ENCODE data around the gene GABPB1. TPM values are rescaled to one million over a fixed set of nuclear protein-coding genes. Genes with fewer than 3 reads are reported as not detected.
"Not testable (repeated sequence)": the region's sequence is repeated elsewhere in the genome, so short reads cannot be mapped to it uniquely, and the experiment has no call there.

GABPB1 gene
- 53.8 TPM for total RNA-seq

DNA sequence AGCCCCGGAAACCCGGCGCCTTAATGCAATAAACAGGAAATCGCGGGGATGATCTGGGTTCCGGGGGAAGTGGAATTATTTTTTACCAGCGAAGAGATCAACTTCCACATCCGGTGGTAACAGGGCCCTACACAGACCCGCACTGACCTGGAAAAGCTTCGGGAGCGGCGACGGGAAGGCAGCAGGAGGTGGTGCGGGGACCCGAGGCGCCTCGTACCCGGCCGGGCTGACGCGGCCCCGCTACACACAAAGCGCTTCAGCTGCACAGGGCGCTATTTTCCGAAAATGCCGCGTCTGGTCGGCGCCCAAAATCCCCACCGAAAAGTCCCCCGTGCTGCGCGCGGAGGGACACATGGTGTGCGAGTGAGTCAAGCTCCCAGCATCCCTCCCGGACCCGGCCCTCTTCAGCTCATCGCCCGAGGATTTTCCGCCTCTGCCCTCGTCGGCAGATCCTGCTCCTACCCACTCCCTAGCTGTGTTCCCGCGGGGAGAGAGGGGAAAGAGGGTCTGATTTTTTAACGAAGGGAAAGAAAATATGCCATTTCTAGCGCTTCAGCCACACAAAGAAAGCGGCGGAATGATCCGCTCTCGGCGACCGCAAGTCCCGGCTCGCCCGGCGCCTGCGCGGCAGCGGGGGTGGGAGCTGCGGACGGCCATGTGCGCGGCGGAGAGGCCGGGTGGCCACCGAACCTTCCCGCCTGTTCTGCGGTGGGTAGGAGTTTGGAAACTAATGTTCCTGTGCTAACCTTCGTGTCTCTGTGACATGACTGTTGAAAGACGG lies at the start of gene GABPB1:
TSS of gene GABPB1 (minus strand) at position 361 of the 781 bp plus-strand sequence. CDS start 45,400 bp downstream, outside the sequence.
- FAIRE-seq (no peak), DNase-seq (ENCODE audit: low spot score in 2 of 2) (peak; percentile 80 to 85)

- DNase-seq (ENCODE audit: low spot score in 2 of 2); FAIRE-seq: not testable (repeated sequence)
Observed at GRCh38 chr15:50391561-50391960, 36.6 kb upstream of the GABPB1 start.

DNA sequence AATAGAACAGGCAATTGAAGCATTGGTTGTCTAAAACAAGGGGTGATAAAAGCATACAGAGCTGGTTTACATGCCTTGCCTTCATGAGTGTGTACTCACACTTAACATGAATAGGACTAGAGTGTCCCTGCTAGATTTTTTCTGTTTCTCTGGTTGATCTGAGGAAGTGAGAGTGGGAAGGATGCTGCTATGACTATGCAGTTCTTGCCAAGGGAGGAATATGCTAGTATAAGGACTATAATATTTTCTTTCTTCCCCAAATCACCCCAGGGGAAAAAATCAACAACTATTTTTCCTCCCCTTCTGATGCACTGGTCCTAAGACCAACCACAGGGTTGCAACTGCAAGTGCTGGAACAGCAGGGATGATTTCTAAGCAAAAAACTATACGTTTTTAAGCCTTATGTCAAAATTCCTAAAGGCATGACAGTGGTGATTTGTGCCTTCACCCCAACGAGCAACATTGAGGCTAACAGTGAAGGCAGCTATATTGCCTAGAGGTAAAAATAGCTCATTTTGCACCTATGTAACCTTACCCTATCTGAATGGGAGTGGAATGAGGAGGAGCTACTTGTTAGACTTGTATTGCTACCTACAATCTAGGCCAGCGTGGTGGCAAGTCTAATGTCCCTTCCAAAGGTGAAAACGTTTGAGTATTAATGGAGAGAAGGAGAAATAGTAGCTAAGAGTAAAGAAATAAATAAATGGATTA lies 35.7 kb upstream of the GABPB1 start:
- no peak for DNase-seq (ENCODE audit: low spot score in 2 of 2)
- no peak for FAIRE-seq

- not testable (repeated sequence) for DNase-seq (ENCODE audit: low spot score in 2 of 2); FAIRE-seq
Observed at GRCh38 chr15:50382408-50382807, 27.4 kb upstream of the GABPB1 start.

DNA sequence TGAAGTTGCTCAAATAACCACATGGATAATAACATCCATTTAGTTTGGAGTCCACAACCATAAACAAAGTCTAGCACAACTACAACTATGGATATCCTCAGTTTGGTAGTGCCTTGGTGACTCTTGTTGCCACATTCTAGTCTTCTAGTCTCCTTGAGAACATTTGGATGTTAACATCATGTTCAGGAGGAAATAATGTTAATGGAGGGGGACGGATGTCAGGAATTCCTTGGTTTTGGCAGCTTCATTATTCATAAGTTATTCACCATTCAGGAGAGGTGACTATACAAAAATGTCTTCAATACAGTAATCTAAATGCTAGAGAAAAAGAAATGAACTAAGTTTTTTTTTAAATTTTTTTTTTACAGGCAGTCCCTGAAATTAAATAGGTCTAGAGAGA lies 26.4 kb upstream of the GABPB1 start:
- DNase-seq (ENCODE audit: low spot score in 2 of 2), result no peak
- no peak for FAIRE-seq

DNA sequence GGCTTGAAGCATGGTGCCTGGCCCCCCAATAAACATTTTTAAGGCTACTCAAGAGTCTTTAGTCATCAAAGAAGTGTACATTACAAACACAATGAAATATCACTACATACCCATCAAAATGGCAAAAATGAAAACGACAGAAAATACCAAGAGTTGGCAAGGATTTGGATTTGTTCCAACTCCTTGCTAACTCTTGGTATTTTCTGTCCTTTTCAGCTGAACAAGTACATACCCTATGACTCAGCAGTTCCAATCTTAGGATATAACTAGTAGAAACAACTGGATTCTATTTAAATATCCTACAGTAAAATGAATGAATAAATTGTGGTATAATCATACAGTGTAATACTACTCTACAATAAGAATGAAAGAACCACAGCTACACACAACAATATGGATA lies 25.1 kb upstream of the GABPB1 start:
- DNase-seq (ENCODE audit: low spot score in 2 of 2), result no peak

GRCh38 chr15:50379413-50379812 lies 24.4 kb upstream of the GABPB1 start:
- not testable (repeated sequence) for FAIRE-seq; DNase-seq (ENCODE audit: low spot score in 2 of 2)

More for the DNA sequence above, 25.1 kb upstream of the GABPB1 start:
- no peak for FAIRE-seq

- FAIRE-seq, result no peak
- no peak for DNase-seq (ENCODE audit: low spot score in 2 of 2)
Observed at GRCh38 chr15:50378776-50379175, 23.8 kb upstream of the GABPB1 start.

- no peak for DNase-seq (ENCODE audit: low spot score in 2 of 2)
- FAIRE-seq, result no peak
Observed at GRCh38 chr15:50377867-50378751, 23.1 kb upstream of the GABPB1 start.

- DNase-seq (ENCODE audit: low spot score in 2 of 2); FAIRE-seq: not testable (repeated sequence)
Observed at GRCh38 chr15:50369564-50369963, 14.6 kb upstream of the GABPB1 start.

DNA sequence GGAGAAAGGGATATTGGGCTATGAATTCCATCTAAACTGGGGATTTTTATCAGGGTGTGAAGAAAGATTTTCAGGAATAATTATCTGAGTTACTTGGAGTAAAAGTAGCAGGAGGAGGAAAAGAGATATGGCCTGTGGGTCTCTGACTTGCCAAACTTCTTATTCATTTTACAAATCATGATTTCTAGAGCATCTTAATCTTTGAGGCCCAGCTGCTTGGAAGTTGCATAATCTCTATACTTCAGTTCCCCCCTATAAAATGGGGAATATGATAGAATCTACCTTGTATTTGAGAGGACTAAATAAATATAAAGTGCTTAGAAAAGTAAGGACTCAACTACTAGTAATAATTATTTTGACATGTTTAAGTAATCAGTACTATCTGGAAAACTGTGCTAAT lies 11.0 kb upstream of the GABPB1 start:
- no peak for DNase-seq (ENCODE audit: low spot score in 2 of 2)

GRCh38 chr15:50365570-50365969 lies 10.6 kb upstream of the GABPB1 start:
- FAIRE-seq (no peak), DNase-seq (ENCODE audit: low spot score in 2 of 2) (no peak)

More for the DNA sequence above, 11.0 kb upstream of the GABPB1 start:
- no peak for FAIRE-seq

DNA sequence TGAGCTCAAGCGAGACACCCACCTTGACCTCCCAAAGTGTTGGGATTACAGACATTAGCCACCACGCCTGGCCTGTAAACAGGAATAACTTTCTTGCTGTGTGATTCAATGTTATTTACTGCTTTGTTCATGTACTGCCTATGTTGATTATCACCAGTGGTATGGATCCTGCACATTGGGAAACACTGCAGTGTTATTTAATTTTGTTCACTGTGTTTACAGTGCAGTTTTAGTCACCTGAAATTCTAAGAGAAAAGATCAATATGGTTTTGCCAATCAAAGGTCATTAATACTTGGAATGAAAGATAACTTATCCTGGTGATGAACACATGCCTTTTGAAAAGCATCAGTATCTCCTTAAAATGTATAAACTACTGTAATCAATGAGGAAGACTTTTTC lies 8.6 kb upstream of the GABPB1 start:
- FAIRE-seq, result no peak

DNA sequence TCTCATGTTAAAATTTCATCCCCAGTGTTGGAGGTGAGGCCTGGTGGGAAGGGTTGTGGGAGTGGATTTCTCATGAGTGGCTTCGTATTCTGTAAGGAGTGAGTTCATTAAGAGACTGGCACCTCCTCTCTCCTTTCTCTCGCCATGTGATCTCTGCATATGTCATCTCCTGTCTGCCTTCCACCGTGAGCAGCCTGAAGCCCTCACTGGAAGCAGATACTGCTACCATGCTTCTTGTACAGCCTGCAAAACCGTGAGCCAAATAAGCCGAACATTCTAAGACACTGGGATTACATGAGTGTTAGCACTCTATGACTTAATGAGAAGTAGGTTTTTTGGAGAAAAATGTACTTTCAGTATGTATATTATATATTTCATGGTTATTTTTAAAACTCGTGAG lies 6.8 kb upstream of the GABPB1 start:
- DNase-seq (ENCODE audit: low spot score in 2 of 2) (no peak), FAIRE-seq (no peak)

More for the DNA sequence above, 8.6 kb upstream of the GABPB1 start:
- no peak for DNase-seq (ENCODE audit: low spot score in 2 of 2)

DNA sequence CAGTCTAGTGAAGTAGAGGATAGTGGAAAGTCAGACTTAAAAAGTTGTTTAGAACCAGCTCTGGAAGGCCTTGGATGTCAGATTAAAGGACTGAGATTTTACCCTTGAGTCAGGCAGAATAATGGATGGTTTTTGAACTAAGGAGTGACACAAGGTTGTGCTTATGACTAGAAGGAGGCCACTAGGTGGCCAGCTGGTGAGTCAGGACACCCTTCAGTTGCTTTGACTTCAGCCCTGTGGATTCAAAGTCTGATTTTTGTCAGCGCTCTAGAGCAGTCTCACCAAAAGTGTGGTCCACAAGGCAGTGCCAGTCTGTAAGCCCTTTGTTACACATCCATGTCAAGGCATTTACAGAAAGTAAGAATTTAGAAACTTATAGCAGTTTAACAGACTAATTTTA lies 3.8 kb upstream of the GABPB1 start:
- no peak for FAIRE-seq
- no peak for DNase-seq (ENCODE audit: low spot score in 2 of 2)

GRCh38 chr15:50355980-50356379 lies 982 bp upstream of the GABPB1 start:
- DNase-seq (ENCODE audit: low spot score in 2 of 2) (no peak), FAIRE-seq (no peak)

GRCh38 chr15:50355619-50355905 lies 564 bp upstream of the GABPB1 start:
- no peak for FAIRE-seq
- DNase-seq (ENCODE audit: low spot score in 2 of 2), result no peak

- DNase-seq (ENCODE audit: low spot score in 2 of 2), result peak in 1 of 2 donors; percentile 37
- FAIRE-seq, result no peak
Observed at GRCh38 chr15:50353975-50354837, 792 bp downstream of the GABPB1 start.

DNA sequence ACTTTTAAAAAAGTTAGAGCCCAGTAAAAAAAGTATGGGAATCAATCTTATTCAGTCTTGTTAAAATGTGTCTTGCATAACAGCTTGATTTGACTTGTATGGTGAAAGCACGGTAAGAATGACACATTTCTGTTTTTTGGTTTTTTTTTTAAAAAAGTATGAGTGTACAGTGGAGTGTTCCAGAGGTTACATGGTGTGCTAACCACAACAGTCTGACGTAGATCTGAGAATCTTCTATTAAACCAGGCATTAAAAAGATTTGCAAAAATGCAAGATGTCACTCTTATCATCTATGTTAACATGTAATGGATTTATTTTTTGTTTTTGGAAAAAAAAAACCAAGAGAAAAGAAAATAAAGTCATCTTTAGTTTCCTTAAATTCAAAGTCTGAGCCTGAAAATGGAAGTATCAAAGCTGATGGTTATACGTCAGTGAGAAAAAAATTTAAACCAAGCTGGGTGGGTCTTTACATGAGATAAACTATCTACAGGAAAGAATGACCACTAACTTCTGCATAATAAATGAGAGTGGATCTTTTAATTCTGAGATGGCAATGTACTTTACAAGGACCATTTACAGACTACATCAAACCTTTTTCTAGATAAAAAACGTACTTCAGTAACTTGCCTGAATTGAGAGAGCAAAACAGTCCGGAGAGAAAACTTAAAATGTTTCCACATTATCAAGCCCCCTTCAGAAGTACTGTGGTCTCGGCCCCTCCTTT lies 1.6 kb downstream of the GABPB1 start:
- DNase-seq (ENCODE audit: low spot score in 2 of 2), result peak in 1 of 2 donors; percentile 16
- no peak for FAIRE-seq

Measured in frontal cortex (tissue), 4 donors.